NCI-H345 (cell line): Measurements from ENCODE around the gene CACNA1B.

Experiments
- DNase-seq: peaks from one replicate; lab custom pipeline; 2025; lab: John Stamatoyannopoulos, UW

The CACNA1B gene

DNA sequence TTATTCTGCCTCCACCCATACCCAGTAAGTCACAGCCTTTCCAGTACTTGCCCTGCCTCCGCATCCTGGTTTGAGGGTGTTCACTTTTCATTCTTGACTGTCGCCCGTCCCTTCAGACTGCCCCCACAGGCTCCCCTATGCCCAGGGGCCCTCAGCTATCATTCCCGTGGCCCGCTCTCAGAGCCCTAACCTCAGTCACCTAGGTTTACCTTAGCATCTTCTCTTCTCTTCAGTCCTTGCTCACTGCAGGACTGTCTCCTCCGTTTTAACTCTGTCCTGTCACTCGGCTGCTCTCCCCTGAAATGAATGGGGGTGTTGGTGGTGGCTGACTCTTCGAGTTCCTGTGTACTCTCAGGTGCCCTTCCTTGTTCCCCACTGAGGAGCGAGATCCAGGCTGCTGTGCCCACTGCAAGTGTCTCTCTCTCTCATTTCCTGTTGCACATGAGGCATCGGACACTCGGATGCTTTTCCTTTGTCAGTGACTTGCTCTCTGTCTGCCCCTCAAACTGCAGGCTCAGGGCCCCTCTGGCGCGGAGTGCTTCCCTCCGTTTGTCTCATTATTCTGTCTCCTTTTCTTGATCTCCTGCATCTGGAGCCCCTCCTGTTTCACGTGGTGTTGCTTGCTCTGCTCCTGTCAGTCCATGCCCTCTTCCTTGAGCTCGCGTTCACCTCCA is 89.8 kb downstream of the CACNA1B start:
- DNase-seq, result no peak

DNA sequence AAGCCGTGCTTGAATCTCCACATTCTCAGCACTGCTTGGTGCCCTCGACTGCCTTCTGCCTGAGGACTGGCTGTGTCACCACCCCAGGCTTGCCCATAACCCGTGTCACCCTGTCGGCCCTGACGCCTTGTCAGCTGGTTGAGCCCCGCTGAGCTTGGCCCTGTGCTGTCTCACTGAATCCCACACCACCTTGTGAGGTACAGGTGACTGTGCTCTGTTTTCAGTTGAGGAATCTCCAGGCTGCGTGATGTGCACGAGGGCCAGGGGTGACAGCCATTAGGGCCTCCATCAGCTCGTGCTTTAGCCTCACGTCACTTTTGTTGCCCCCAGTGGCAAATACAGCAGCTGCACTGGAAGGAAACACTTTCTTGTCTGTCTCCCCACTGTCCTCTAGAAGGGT is 90.7 kb downstream of the CACNA1B start:
- DNase-seq, result no peak

DNA sequence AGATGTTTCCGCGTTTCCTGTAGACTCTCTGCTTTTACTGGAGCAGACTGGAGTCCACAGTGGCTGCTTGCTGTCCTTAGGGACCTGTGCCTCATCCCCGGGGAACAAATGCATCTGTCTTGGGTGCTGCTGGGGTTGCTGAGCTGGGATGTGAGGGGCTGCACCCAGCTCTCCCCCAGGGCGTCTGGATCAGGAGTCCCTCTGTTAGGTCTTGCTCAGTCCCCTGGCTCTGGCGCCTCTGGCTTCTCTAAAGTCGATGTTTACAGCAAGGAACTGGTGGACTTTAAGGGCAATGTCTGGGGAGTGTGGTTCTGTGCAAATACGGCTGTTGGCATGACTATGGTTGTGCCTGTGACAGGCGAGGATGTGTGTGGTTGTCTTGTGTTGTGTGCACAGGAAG is 91.4 kb downstream of the CACNA1B start:
- no peak for DNase-seq

DNA sequence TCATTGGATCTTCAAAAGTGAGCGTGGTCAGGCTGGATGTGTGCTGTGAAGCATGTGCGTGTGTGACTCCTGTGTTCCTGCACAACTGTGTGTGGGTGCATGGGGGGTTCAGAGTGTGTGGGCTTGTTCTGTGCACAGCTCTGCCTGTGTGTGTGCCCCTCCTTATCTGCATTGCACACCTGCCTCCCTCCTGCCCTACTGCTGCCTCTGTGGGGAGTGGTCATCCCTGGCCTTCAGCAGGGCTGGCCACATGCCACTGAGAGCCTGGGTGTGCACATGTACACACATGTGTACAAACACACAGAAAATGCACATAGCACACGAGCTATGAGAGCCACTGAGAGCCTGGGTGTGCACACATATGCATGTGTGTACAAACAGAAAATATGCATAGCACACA is 92.1 kb downstream of the CACNA1B start:
- DNase-seq, result no peak

DNA sequence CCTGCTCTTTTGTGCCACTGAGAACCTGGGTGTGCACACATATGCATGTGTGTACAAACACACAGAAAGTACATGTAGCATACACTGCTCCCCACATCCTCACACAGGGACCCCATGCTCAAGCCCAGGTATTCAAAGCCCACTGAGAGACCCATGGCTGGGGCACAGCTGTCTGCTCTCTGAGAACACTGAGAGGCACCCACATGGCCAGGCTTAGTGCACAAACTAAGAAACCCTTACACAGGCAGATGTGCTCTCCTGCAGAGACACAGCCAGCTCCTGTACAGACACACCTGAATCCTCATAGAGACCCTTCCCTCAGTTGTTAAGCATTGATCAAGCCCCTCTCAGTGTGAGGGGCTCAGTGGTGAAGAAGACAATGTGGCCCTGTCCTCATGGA is 92.5 kb downstream of the CACNA1B start:
- DNase-seq, result no peak

DNA sequence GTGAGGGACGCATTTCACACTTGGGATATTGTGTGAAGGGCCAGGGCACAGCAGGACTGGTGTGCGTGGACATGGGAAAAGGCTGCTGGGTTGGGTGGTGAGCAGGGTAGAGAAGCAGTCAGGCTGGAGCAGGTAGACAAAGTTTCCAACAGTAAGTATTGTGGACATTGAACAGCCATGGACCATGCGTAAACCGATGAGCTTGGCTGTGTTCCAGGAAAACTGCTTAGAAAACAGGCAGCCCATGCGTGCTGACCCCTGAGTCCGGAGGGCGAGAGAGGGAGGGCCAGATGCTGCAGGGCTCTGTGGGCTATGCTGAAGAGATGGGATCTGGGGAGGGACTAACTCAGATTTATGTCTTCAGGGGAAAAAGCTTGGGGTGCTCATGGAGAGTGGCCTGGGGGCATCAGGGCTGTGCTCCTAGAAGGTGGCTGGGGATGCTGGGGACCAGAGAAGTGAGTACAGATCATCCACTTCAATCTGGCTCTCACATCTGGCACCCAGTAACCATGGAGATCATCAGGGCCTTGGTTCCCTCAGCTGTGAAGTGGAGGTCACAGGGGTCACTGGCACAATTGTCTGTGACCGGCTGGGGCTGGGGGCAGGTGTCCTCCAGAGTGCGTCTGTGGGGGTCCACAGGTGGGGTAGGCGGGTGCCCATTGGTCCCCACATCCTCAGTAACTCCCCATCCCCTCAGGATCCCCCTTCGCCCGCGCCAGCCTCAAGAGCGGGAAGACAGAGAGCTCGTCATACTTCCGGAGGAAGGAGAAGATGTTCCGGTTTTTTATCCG is 93.3 kb downstream of the CACNA1B start:
- no peak for DNase-seq

DNA sequence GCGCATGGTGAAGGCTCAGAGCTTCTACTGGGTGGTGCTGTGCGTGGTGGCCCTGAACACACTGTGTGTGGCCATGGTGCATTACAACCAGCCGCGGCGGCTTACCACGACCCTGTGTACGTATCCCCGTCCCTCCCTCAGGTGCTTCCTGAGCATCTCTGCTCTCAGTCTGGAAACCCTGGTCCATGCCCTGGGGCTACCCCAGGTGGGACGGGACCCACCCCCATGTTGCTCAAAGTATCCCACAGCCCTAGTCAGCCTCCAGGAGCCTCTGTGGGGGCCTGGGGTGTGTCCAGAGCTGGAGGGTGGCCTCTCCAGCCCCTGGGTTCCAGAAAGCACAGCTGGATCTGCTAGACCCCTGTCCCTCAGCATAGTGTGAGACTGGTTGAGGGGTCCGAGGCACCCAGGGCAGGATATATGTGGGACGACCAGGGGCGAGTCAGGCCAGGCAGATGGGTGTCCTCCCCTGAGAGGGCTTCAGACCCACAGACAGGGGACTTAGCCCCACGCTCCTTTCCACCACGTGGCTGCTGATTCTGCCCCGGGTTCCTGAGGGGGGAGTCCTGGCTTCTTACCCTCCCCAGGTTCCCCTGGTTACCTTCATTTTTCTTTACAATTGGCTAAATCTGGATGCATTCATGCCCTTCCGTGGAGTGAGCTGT is 94.0 kb downstream of the CACNA1B start:
- DNase-seq, result no peak

DNA sequence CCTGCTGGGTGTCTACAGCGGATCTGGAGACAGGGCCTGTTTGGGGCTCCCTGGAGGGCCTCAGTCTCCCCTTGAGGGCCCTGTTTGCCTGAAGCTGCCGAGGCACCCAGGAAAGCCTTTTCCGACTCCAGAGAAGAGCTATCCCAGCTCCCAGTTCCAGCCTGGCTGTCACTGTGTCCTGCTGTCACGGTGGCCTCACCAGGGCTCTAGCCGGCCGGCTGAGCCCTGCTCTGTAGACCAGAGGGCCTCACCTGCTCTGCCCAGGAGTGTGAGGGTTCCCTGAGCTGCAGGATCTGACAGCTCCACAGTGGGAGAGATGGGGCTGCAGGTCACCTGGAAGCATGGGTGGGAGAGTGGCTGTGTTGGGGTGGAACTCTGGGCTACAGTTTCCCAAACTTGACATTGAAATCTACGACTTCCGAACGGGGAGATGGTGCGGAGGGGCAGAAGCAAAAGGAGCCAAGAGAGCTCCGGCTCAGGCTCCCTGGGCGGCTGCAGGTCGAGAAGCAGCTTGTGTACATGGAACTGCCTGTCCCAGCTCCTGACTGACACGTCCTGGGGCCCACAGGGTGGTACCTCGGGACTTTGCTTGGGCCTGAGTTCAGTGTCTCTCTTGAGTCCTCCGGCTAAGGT is 94.9 kb downstream of the CACNA1B start:
- DNase-seq, result no peak

DNA sequence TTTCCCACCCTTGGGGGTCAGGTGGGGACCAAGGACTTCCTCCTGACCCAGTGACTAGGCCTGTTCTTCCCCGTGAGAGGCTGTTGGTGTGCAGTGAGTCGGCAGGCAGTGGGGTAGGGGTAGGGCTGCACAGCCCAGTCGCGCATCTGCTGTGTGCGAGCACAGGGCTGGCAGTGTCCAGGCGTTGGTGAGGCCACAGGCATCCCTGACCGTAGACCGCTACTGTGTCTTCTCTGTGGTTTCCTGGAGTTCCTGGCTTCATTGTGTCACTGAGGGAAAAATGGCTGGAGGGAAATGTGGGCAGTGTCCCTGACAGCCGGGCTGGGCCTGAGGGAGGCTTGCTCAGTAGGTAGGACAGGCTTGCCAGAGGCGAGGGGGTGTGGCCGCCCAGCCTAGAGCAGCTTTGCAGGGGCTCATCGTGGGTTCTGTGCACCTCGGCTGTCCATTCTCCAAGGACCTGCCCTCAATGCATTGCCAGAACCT is 95.4 kb downstream of the CACNA1B start:
- no peak for DNase-seq

DNA sequence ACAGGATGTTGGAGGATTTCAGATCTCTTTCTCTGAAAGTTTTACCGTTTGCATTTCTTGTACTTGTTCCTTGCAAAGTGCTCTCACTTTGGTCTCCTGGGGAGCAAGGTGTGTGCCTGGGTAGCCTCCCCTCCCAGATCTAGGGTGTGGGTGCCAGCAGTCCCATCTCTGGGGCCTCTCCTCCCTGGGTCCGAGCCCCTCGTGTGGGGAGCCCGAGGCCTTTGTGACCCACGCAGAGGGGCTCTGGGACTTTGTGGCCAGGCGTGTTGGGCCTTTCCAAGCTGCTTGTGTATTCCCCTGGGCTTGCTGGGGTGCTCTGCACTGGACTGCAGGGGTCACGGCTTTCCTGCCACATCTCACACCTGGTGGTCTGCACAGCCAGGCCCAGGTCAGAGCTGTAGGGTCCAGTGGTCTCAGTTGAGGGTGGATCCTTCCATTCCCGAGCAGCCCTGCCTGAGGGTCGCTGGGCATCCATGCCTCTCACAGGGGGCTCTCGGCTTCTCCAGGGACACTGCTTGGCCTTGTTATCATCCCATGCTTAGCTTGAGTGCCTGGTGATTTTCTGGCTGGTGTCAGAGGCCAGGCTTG is 96.3 kb downstream of the CACNA1B start:
- DNase-seq, result no peak

DNA sequence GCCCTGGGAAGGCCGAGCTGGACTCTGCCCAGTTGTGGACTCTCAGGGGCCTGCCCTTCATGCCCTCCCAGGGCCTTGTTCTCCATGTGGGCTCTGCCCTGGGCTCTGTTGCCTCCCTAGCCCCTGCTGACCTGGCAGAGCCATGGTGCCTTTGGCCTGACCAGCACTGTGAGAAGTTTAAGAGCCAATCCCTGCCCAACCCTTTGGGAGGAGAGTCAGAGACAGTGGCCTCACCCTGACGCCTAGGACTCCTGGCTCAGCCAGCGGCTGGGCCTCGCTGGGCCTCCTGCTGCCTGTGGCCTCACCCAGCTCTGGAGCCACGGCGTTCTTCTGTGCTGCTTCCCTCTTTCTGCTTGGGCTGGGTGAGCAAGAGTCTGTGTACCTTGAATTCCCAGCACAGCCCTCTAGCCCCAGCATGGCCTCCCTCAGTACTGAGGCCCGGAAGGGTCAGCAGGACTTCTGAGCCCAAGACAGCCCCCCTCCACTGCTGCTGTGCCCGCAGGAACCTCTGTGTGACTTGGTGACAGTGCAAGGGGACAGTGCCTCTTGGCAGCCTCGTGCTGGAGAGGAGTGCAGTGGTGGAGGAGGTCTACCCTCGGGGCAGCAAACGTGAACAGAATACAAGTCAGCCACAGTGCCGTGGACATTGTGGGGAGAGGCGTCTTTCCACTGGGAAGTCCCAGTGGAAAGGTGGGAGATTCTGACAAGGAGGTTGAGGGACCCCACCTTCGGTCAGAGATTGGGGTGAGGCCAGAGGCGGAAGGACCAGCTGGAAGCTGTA is 97.4 kb downstream of the CACNA1B start:
- DNase-seq, result no peak

DNA sequence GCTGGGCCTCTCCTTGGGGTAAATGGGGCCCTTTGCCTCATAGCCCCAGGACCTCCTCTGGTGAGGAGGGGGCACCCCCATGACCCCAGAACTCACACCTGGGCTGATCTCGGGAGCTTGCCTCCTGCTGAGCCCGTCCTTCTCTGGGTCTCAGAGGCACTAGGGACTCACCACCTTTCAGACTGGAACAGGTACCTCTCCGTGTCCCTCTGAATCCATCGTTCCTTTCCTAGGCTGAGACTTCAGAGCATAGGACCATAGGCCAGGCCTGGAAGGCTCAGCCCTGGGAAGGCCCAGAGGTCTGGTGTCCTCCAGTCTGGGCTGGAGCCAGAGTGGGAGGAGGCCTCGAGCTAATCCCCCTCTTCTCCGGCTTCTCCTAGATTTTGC is 97.9 kb downstream of the CACNA1B start:
- DNase-seq, result no peak

DNA sequence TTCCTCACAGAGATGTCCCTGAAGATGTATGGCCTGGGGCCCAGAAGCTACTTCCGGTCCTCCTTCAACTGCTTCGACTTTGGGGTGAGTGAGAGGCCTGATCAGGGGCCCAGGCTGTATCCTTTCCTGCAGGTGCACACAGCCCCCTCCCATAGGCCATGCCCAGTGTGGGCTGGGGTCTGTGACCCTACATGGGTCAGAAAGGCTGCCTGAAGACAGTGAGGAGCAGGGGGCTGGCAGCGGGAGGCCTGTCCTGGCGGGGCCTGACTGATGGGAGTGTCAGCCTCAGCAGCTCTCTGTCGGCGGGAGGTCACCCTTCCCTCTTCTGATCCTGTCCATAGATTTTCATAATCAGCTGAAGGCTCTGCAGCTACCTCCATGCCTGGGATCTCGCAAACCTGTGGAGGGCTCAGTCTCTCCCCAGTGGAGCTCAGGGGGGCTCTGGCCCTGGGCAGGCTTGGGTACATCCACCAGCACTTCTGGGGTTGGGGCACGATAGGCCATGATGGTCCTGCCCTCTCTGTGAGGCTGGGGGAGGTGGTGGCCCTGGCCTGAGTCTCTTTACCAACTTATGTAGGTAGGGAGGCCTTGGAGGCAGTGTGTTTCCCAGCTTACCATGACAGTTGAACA is 98.5 kb downstream of the CACNA1B start:
- no peak for DNase-seq

DNA sequence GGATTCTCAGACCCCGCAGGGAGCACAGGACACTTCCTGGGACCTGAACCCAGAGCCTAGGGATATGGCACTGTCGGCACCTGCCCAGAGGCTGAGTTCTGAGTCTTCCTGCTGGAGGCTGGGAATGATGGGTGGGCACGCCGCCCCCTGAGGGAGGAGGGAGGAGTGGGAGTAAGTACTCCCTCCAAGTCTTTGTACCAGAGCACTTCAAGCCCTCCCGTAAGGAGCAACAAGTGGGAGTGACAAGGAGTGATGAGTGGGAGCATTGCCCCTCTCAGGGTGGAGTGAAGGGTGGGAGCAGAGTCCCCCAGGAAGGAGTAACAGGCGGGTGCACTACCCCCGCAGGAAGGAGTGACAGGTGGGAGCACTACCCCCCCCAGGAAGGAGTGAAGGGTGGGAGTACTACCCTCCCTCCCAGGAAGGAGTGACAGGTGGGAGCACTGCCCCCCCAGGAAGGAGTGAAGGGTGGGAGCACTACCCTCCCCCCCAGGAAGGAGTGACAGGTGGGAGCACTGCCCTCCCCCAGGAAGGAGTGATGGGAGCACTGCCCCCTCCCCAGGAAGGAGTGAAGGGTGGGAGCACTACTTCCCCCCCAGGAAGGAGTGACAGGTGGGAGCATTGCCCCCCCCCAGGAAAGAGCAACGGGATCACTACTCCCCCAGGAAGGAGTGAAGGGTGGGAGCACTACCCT is 100.1 kb downstream of the CACNA1B start:
- no peak for DNase-seq

DNA sequence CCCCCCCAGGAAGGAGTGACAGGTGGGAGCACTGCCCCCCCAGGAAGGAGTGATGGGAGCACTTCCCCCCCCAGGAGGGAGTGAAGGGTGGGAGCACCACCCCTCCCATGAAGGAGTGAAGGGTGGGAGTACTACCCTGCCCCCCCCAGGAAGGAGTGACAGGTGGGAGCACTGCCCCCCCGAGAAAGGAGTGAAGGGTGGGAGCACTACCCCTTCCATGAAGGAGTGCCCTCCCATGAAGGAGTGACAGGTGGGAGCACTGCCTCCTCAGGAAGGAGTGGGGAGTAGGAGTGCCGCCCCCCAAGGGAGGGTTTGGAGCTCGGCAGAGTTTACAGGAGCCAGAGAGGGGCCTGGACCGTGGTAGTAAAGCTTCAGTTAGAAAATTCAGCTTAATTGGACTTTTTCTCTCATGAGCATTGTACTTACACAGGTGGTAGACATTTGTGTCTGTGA is 100.7 kb downstream of the CACNA1B start:
- DNase-seq, result no peak

DNA sequence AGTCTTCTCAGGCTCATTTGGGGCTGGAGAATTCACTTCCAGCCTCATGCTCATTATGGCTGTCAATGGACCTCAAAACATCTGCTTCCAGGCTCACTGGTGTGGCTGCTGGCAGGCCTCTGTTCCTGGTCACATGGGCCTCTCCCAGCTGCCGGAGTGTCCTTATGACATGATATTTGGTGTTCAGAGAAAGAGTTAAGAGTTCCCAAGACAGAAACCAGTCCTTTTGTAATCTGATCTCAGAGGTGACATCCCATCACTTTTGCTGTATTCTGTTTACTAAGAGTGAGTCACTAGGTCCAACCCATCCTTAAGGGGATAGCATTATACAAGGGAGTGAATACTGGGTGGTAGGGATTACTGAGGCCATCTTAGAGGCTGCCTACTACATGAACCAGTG is 104.6 kb downstream of the CACNA1B start:
- no peak for DNase-seq

DNA sequence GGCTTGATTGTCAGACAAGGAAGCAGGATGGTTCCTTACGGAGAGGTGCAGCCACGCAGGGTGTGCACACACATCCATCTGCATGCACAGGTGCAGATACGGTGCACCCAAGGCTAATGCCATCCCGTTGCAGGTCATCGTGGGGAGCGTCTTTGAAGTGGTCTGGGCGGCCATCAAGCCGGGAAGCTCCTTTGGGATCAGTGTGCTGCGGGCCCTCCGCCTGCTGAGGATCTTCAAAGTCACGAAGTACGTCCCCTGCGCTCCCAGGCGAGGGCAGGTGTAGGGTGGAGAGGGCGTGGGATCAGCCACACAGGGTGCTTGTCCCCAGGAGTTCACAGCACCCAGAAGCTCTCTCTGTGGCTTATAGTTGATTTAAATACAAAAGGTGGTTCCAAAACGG is 106.4 kb downstream of the CACNA1B start:
- DNase-seq, result no peak

DNA sequence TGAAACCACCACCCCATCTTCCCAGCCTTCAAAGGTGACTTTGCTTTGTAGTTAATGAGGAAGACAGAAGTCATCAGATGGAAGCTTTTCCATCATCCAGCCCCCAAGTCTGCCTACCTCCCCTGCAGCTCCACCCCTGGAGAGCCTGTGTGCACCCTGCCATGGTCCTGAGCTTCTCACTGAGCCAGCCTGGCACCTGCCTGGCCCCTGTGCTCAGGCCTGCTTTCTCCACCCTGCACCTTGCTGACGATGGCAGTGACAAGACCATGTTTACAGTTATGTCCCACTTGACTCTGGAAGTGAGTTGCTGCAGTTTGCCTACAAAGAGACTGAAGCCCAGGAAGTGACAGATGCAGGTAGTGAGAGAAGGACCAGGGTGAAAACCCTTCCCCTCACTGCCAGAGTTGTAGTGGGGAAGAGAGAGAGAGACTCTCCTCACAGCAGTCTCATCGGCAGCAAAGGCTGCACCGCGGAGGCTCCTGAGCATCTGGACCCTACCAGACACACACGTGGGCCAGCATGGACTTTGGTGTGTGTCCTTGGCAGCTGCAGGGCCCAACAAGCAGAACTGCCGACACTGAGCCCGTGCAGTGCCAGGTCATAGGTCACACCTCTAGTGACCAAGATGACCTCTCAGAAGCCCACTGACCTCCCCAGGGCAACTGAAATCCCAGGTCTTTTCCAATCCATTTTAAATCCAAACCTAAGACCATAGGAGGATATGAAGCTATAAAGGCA is 107.1 kb downstream of the CACNA1B start:
- no peak for DNase-seq

DNA sequence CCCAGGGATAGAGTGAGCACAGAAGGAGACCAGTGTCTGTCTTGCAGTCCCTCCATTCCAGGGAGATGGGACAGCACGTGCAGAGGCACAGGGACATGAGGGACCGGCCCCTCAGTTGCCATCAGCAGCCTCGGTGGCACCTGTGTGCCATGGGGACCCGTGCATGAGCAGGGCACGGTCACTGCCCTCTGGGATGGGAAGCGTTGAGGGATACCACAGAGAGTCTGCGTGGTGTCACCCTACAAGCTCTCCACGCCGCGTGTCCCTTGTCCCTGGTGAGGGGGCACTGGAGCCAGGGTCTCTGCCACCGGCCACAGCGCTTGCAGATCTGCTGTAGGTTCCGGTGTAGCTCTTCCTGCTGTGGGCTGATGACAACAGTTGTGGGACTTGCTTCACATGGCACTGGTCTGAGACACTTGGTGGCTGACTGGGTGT is 108.1 kb downstream of the CACNA1B start:
- no peak for DNase-seq
